ENCODE data around the gene MAP3K2. TPM values are rescaled to one million over a fixed set of nuclear protein-coding genes. Genes with fewer than 3 reads are reported as not detected.
A peak's percentile ranks its signal among the peaks of the same experiment; 100 is the strongest.

MAP3K2 gene
- total RNA-seq, 1 donor from 2014 or later = 36.6 TPM

GRCh38 chr2:127389778-127390435 lies 2.1 kb upstream of the MAP3K2 start:
- TF ChIP-seq CTCF (IDR thresholded peaks at IDR 0.05) (no peak), POLR2A (IDR thresholded peaks at IDR 0.05) (no peak)
- H3K27ac ChIP-seq = no peak overlapping the region
- H3K27me3 ChIP-seq = no peaks in the 10 kb centered on the region
- H3K9me3 ChIP-seq = no peaks in the 10 kb centered on the region
- no peak for DNase-seq (ENCODE audit: extremely low spot score in 2 of 2)
- H3K36me3 ChIP-seq = no peaks in the 10 kb centered on the region
- peaks cover 22% of the 10 kb centered on the region for H3K4me1 ChIP-seq
- H3K4me3 ChIP-seq = no peak overlapping the region
- intact Hi-C loops (cut with DNase I) = no loop called here

GRCh38 chr2:127388423-127389164 lies 819 bp upstream of the MAP3K2 start:
- DNase-seq (ENCODE audit: extremely low spot score in 2 of 2) = no peak
- intact Hi-C loops (cut with DNase I) = no loop called here
- H3K9me3 ChIP-seq = no peaks in the 10 kb centered on the region
- no peaks in the 10 kb centered on the region for H3K27me3 ChIP-seq
- H3K36me3 ChIP-seq = no peaks in the 10 kb centered on the region
- H3K4me3 ChIP-seq = peak overlapping the region; percentile 95 to 97
- peaks cover 29% of the 10 kb centered on the region for H3K4me1 ChIP-seq
- no peak for TF ChIP-seq CTCF (IDR thresholded peaks at IDR 0.05)
- no peak for TF ChIP-seq POLR2A (IDR thresholded peaks at IDR 0.05)
- peak in 1 of 2 donors; percentile 1 for TF ChIP-seq POLR2AphosphoS5 (IDR thresholded peaks at IDR 0.05; ENCODE audit: insufficient read depth in 1 of 2, low read depth in 1 of 2)
- H3K27ac ChIP-seq = peak overlapping the region; percentile 100

GRCh38 chr2:127386764-127387654 lies 766 bp downstream of the MAP3K2 start:
- DNase-seq (ENCODE audit: extremely low spot score in 2 of 2) = peak in 1 of 2 donors; percentile 91
- Histone ChIP-seq H3K4me3 (peak overlapping the region; percentile 95 to 97), H3K4me1 (peaks cover 36% of the 10 kb centered on the region), H3K36me3 (no peaks in the 10 kb centered on the region), H3K9me3 (no peaks in the 10 kb centered on the region), H3K27ac (peak overlapping the region; percentile 100), H3K27me3 (no peaks in the 10 kb centered on the region)
- no peak for TF ChIP-seq POLR2A (IDR thresholded peaks at IDR 0.05)
- no peak for TF ChIP-seq POLR2AphosphoS5 (IDR thresholded peaks at IDR 0.05; ENCODE audit: insufficient read depth in 1 of 2, low read depth in 1 of 2)
- no peak for TF ChIP-seq CTCF (IDR thresholded peaks at IDR 0.05)
- intact Hi-C loops (cut with DNase I) = loop anchor here (2.0 kb wide), 1 partner anchor 22 kb away; no protein-coding TSS in a partner anchor

GRCh38 chr2:127386246-127386645 lies 1.5 kb downstream of the MAP3K2 start:
- DNase-seq (ENCODE audit: extremely low spot score in 2 of 2) = no peak
- H3K4me1 ChIP-seq = peaks cover 41% of the 10 kb centered on the region
- H3K27me3 ChIP-seq = no peaks in the 10 kb centered on the region
- peak overlapping the region; percentile 100 for H3K27ac ChIP-seq
- intact Hi-C loops (cut with DNase I) = loop anchor here (2.0 kb wide), 1 partner anchor 23 kb away; no protein-coding TSS in a partner anchor
- peak overlapping the region; percentile 95 to 97 for H3K4me3 ChIP-seq
- H3K9me3 ChIP-seq = no peaks in the 10 kb centered on the region
- TF ChIP-seq POLR2AphosphoS5 (IDR thresholded peaks at IDR 0.05; ENCODE audit: insufficient read depth in 1 of 2, low read depth in 1 of 2) (no peak), CTCF (IDR thresholded peaks at IDR 0.05) (no peak), POLR2A (IDR thresholded peaks at IDR 0.05) (no peak)
- H3K36me3 ChIP-seq = no peaks in the 10 kb centered on the region
